HEK293T (cell line): Measurements from ENCODE around the gene RNASEH2A.

ENCODE experiments used
- CTCF ChIA-PET: fragments of 350-600 bp; formaldehyde crosslinking; extraction: SDS; loops from one replicate; lab custom pipeline; 2021; ENCODE audit warnings: antibody characterized with exemption, inconsistent platforms; lab: Yijun Ruan, JAX
- POLR2A ChIA-PET: fragments of 350-600 bp; formaldehyde crosslinking; extraction: SDS; loops from one replicate; lab custom pipeline; 2020; ENCODE audit warnings: antibody characterized with exemption, inconsistent platforms; lab: Yijun Ruan, JAX
- DNase-seq: peaks from one replicate; pipeline ENCODE4 v3.0.0; 2012; ENCODE audit warnings: mixed read lengths; ENCODE audit errors: extremely low spot score
- ARNT ChIP-seq: fragments of 450-650 bp; IDR thresholded peaks from 2 replicates; pipeline ENCODE4 v1.6.1; 2017; ENCODE audit warnings: mild to moderate bottlenecking
- BHLHE40 ChIP-seq: fragments of 450-650 bp; IDR thresholded peaks from 2 replicates; pipeline ENCODE4 v1.6.1; 2016; ENCODE audit warnings: mild to moderate bottlenecking, moderate library complexity, borderline replicate concordance
- CTBP1 ChIP-seq: fragments of 450-650 bp; IDR thresholded peaks from 2 replicates; pipeline ENCODE4 v1.6.1; 2016; ENCODE audit warnings: borderline replicate concordance
- ELF4 ChIP-seq: fragments of 450-650 bp; IDR thresholded peaks from 2 replicates; pipeline ENCODE4 v1.6.1; 2017; ENCODE audit warnings: antibody characterized with exemption
- FOXA1 ChIP-seq: fragments of 450-650 bp; IDR thresholded peaks from 2 replicates; pipeline ENCODE4 v1.6.1; 2016; ENCODE audit warnings: mild to moderate bottlenecking
- FOXK2 ChIP-seq: fragments of 450-650 bp; IDR thresholded peaks from 2 replicates; pipeline ENCODE4 v1.6.1; 2016; ENCODE audit warnings: mild to moderate bottlenecking
- FOXM1 ChIP-seq: fragments of 450-650 bp; IDR thresholded peaks from 2 replicates; pipeline ENCODE4 v1.6.1; 2017; ENCODE audit warnings: mild to moderate bottlenecking, borderline replicate concordance
- HDGF ChIP-seq: fragments of 450-650 bp; IDR thresholded peaks from 2 replicates; pipeline ENCODE4 v1.6.1; 2017; ENCODE audit warnings: antibody characterized with exemption, borderline replicate concordance
- L3MBTL2 ChIP-seq: fragments of 450-650 bp; conservative IDR thresholded peaks from 2 replicates; pipeline ENCODE4 v1.6.1; 2016; ENCODE audit warnings: mild to moderate bottlenecking
- LEF1 ChIP-seq: fragments of 450-650 bp; IDR thresholded peaks from 2 replicates; pipeline ENCODE4 v1.6.1; 2017; ENCODE audit warnings: mild to moderate bottlenecking, borderline replicate concordance
- NFRKB ChIP-seq: fragments of 450-650 bp; IDR thresholded peaks from 2 replicates; pipeline ENCODE4 v1.6.1; 2016; ENCODE audit warnings: mild to moderate bottlenecking, moderate library complexity
- SP1 ChIP-seq: fragments of 450-650 bp; IDR thresholded peaks from 2 replicates; pipeline ENCODE4 v1.6.1; 2017
- SUZ12 ChIP-seq: fragments of 450-650 bp; IDR thresholded peaks from 2 replicates; pipeline ENCODE4 v1.6.1; 2016; ENCODE audit warnings: mild to moderate bottlenecking
- TARDBP ChIP-seq: fragments of 450-650 bp; IDR thresholded peaks from 2 replicates; pipeline ENCODE4 v1.6.1; 2016
- ZNF384 ChIP-seq: fragments of 450-650 bp; IDR thresholded peaks from 2 replicates; pipeline ENCODE4 v1.6.1; 2016
- TF ChIP-seq, protein P1 (sequence below): fragments of 450-650 bp; IDR thresholded peaks from 2 replicates; pipeline ENCODE4 v1.6.1; 2016

RNASEH2A gene

DNA sequence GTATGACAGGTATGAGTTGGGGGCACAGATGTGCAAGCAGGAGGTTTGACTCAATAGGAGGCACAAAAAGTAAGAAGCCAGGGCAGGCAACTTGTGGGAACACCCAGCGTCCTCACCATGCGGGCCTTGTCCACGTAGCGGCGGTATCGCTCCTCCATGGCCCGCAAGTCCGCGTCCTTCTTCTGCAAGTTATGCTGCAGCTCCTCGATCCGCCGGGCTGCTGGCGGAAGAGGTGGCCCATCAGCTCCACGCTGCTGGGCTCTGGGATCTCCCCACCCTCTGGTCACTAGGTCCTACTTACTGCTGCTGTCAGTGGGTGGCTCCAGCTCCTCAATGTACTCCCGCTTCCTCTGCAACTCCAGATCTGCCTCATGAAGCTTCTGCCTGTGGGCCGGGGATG is 41.7 kb upstream of the RNASEH2A start:
- TF ChIP-seq L3MBTL2 (no peak), TARDBP (no peak), LEF1 (no peak), ZNF384 (no peak), BHLHE40 (no peak), SUZ12 (no peak), FOXK2 (no peak)
- CTCF ChIA-PET = interaction anchor here (2.4 to 3.5 kb wide), 2 partner anchors 28 to 31 kb away, joined by 12 to 23 read pairs; partner anchors contain the start of gene JUNB
- no peak for DNase-seq
- POLR2A ChIA-PET = interaction anchor here (1.3 kb wide), 1 partner anchor 29 kb away, joined by 4 read pairs; no protein-coding TSS in a partner anchor

DNA sequence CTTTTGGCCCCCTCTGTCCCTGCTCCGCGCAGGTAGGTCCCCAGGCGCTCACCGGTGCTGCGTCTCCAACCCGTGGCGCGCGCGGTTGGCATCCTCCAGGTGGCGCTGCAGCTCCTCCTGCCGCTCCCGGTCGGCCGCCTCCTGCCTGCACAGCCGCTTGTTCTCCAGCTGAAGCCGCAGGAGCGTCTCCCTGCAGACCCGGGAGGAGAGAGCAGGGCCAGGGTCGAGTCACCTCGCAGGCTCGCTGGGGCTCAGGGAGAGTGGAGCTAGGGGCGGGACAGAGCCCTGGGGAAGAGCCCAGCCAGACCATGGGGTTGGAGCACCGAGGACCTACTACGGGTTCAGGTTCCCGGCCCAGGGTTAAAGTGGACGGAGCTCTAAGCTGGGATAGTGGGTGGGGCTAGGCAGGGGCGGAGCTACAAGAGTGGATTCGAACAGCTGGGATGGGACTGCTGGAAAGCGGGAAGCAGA is 40.3 kb upstream of the RNASEH2A start:
- ChIA-PET POLR2A (interaction anchor here (0.6 to 2.7 kb wide), 10 partner anchors 11 to 81 kb away, joined by 3 to 13 read pairs (median 6); partner anchors contain the start of genes GET3, JUNB and RNASEH2A), CTCF (interaction anchor here (0.6 to 3.5 kb wide), 17 partner anchors 9 to 189 kb away, joined by 3 to 23 read pairs (median 5); partner anchors contain the start of genes FBXW9 and JUNB)
- peak; percentile 86 for DNase-seq
- no peak for TF ChIP-seq SP1
- TF ChIP-seq SUZ12 = no peak
- TF ChIP-seq ZNF384 = no peak
- no peak for TF ChIP-seq ELF4
- TF ChIP-seq FOXA1 = no peak
- TF ChIP-seq L3MBTL2 = no peak
- TF ChIP-seq, protein P1, sequence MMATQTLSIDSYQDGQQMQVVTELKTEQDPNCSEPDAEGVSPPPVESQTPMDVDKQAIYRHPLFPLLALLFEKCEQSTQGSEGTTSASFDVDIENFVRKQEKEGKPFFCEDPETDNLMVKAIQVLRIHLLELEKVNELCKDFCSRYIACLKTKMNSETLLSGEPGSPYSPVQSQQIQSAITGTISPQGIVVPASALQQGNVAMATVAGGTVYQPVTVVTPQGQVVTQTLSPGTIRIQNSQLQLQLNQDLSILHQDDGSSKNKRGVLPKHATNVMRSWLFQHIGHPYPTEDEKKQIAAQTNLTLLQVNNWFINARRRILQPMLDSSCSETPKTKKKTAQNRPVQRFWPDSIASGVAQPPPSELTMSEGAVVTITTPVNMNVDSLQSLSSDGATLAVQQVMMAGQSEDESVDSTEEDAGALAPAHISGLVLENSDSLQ = no peak
- TF ChIP-seq TARDBP = no peak

DNA sequence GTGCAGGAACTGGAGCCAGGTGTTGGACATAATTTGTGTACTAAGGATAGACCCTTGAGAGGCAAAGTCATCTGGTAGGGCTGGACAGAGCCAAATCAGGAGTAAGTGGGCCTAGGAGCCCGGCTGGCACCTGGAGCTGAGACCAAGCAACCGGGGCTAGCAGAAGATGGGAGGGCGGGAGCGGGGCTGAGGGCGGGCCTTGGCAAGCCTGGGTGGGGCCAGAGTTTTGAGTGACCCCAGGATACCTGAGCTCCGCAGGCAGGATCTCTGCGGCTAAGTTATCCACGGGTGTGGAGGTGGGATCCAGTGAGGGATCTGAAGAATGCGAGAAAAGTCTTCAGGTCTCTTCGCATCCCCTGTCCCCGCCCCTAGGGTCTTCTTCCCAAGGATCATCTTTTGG is 39.2 kb upstream of the RNASEH2A start:
- POLR2A ChIA-PET = interaction anchor here (0.9 to 2.7 kb wide), 5 partner anchors 10 to 34 kb away, joined by 3 to 13 read pairs (median 7); partner anchors contain the start of genes GET3 and JUNB
- CTCF ChIA-PET = interaction anchor here (0.8 to 2.2 kb wide), 4 partner anchors 10 to 80 kb away, joined by 3 to 15 read pairs (median 4); partner anchors contain the start of gene FBXW9
- no peak for DNase-seq
- TF ChIP-seq CTBP1 (no peak), FOXA1 (no peak), LEF1 (no peak)

DNA sequence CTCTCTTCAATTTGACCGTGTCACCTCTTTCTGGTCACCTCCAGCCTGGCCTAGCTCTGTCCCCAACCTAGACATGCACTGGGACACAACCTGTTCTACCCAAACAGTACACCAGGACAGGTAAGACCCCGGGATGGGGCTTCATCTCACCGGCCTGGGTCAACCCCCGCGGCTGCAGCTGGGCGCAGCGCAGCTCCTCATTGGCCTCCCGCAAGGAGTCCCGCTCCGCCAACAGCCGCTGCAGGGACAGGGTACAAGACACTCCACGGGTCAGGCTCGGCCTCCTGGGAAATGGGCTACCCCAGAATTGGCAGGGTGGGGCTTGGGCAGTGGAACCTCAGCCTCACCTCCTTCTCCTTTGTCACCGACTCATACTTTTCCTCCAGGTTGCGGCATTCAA is 38.7 kb upstream of the RNASEH2A start:
- DNase-seq = no peak
- CTCF ChIA-PET = interaction anchor here (0.8 kb wide), 1 partner anchor 10 kb away, joined by 4 read pairs; no protein-coding TSS in a partner anchor
- TF ChIP-seq BHLHE40 (no peak), LEF1 (no peak), SUZ12 (no peak), NFRKB (no peak), SP1 (no peak), FOXA1 (no peak), HDGF (no peak), FOXK2 (no peak)
- TF ChIP-seq, protein P1 = no peak
- POLR2A ChIA-PET = interaction anchor here (1.5 to 2.7 kb wide), 4 partner anchors 10 to 31 kb away, joined by 3 to 13 read pairs (median 8); partner anchors contain the start of genes GET3 and JUNB

DNA sequence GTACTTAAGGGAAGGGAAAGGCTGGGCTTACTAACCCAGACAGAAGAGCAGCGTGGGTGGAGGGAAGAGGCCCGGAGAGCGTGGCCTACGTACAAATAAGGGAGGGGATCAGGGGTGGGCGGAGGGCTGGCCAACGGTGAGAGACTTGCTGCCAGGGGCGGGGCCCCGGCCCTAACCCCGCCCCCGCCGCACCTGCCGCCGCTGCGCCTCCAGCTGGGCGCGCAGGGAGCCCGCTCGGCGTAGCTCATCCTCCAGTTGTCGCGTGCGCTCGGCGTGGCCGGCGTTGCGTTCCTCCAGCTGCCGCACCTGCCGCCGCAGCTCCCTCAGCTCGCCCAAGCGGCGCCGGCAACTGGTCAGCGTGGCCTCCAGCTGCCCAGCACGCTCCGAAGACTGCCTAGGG is 36.7 kb upstream of the RNASEH2A start:
- TF ChIP-seq L3MBTL2 (no peak), FOXA1 (no peak), CTBP1 (no peak), ARNT (no peak), HDGF (no peak), LEF1 (no peak), BHLHE40 (no peak), FOXK2 (no peak), FOXM1 (no peak), SP1 (no peak), NFRKB (no peak), ZNF384 (no peak), SUZ12 (no peak), TARDBP (no peak), ELF4 (no peak)
- TF ChIP-seq, protein P1 = no peak
- DNase-seq = no peak
- CTCF ChIA-PET = interaction anchor here (1.2 kb wide), 1 partner anchor 9 kb away, joined by 3 read pairs; no protein-coding TSS in a partner anchor
- POLR2A ChIA-PET = interaction anchor here (1.1 kb wide), 1 partner anchor 22 kb away, joined by 3 read pairs; no protein-coding TSS in a partner anchor

DNA sequence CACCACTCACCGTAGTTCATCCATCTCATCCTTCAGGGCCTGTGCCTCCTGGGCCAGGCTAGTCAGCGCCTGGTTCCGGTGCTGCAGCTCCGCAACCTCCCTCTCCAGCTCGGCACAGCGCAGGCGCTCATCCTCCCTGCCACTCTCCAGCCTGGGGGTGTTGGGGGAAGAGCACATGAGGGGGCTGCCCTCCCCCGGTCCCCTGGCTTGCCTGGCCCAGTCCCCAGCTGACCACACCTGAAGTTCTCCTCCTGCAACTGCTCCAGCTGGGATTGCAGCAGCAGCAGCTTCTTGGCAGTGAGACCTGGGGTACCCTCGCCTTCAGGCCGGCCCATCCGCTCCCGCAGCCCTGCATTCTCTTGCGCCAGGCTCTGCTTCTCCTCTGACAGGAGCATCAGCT is 35.5 kb upstream of the RNASEH2A start:
- ChIA-PET POLR2A (interaction anchor here (0.9 kb wide), 1 partner anchor 22 kb away, joined by 4 read pairs; no protein-coding TSS in a partner anchor), CTCF (no interaction called here)
- TF ChIP-seq SUZ12 = no peak
- no peak for TF ChIP-seq FOXM1
- TF ChIP-seq HDGF = no peak
- no peak for TF ChIP-seq ELF4
- no peak for TF ChIP-seq BHLHE40
- no peak for TF ChIP-seq TARDBP
- TF ChIP-seq L3MBTL2 = no peak
- no peak for TF ChIP-seq LEF1
- no peak for TF ChIP-seq FOXK2
- no peak for TF ChIP-seq CTBP1
- TF ChIP-seq SP1 = no peak
- no peak for TF ChIP-seq ZNF384
- DNase-seq = no peak
